GM12878 (cell line): ENCODE measurements around the gene TMEM168. TPM values are rescaled to one million over a fixed set of nuclear protein-coding genes. Genes with fewer than 3 reads are reported as not detected.

Experiments used
- BRCA1 ChIP-seq: IDR thresholded peaks from 2 replicates; pipeline ENCODE4 v1.6.1; 2011; ENCODE audit warnings: low read depth, low read length, improper control_type of control experiment
- CHD1 ChIP-seq: IDR thresholded peaks from 2 replicates; pipeline ENCODE4 v1.6.1; 2012; ENCODE audit warnings: low read depth, low read length, improper control_type of control experiment
- CHD4 ChIP-seq: fragments of 200-600 bp; sonication (generic); IDR thresholded peaks from 2 replicates; pipeline ENCODE4 v1.6.1; 2016; ENCODE audit warnings: mild to moderate bottlenecking
- HDAC6 ChIP-seq: fragments of 200-600 bp; sonication (generic); IDR thresholded peaks from one replicate; pipeline ENCODE4 v1.8.0; 2017; ENCODE audit warnings: antibody characterized with exemption; ENCODE audit not compliant: unreplicated experiment
- MTA2 ChIP-seq: fragments of 450-650 bp; IDR thresholded peaks from 2 replicates; pipeline ENCODE4 v1.6.1; 2016; ENCODE audit warnings: low read depth, mild to moderate bottlenecking, moderate library complexity
- MXI1 ChIP-seq: fragments of 150-350 bp; IDR thresholded peaks from 2 replicates; pipeline ENCODE4 v1.6.1; 2011; ENCODE audit warnings: low read depth, mild to moderate bottlenecking, inconsistent platforms, low read length, improper control_type of control experiment
- MYC ChIP-seq: IDR thresholded peaks from 2 replicates; pipeline ENCODE4 v1.6.1; 2011; ENCODE audit warnings: mild to moderate bottlenecking, low read length, moderate library complexity, inconsistent platforms; ENCODE audit not compliant: insufficient read depth, insufficient replicate concordance, insufficient read length, severe bottlenecking
- PML ChIP-seq: IDR thresholded peaks from 2 replicates; pipeline ENCODE4 v1.6.1; 2012; ENCODE audit warnings: low read length, inconsistent platforms
- POU2F2 ChIP-seq: IDR thresholded peaks from 3 replicates; pipeline ENCODE4 v1.6.1; 2011; ENCODE audit warnings: low read depth, mild to moderate bottlenecking, low read length, borderline replicate concordance
- RFX5 ChIP-seq: IDR thresholded peaks from 2 replicates; pipeline ENCODE4 v1.6.1; 2011; ENCODE audit warnings: low read depth, low read length, improper control_type of control experiment
- SREBF2 ChIP-seq: IDR thresholded peaks from 2 replicates; pipeline ENCODE4 v1.6.1; 2012; ENCODE audit warnings: mild to moderate bottlenecking, low read length
- SUZ12 ChIP-seq: fragments of 200-600 bp; sonication (generic); IDR thresholded peaks from one replicate; pipeline ENCODE4 v1.6.1; 2018; ENCODE audit warnings: antibody characterized with exemption, mild to moderate bottlenecking; ENCODE audit not compliant: unreplicated experiment
- polyA plus RNA-seq, 11 experiments: library from polyadenylated mRNA; depleted of rRNA in 4 of 11; unstranded in 6 of 11; stranded (reverse) in 5 of 11; fragments of >200 nt; fragmentation: Nextera tagmentation in 4 of 11; fragmentation: Illumina TruSeq in 1 of 11; extraction: Ambion mirVana in 4 of 11; extraction: Trizol in 1 of 11; gene quantifications; 1 replicate in 1 of 11; 2 replicates in 10 of 11; pipeline versions ENCODE4 v1.2.1 to v1.2.3, GENCODE V29; 2011 to 2016; ENCODE audit warnings: inconsistent platforms in 2 of 11, missing spikeins in 2 of 11, low read depth in 1 of 11
- total RNA-seq, 4 experiments: library from RNA; depleted of rRNA in 3 of 4; stranded (reverse); fragments of >200 nt in 3 of 4; fragmentation: Illumina TruSeq in 1 of 4; extraction: Trizol in 1 of 4; gene quantifications; 2 replicates each; pipeline versions ENCODE4 v1.2.1 to v1.2.3, GENCODE V29; 2013 to 2021
- TF ChIP-seq, protein P1 (sequence below): fragments of 450-650 bp; IDR thresholded peaks from 2 replicates; pipeline ENCODE4 v1.6.1; 2017; ENCODE audit warnings: mild to moderate bottlenecking
- TF ChIP-seq, protein P2 (sequence below): fragments of 150-350 bp; IDR thresholded peaks from 2 replicates; pipeline ENCODE4 v1.6.1; 2014; ENCODE audit warnings: mild to moderate bottlenecking, low read depth, low read length
- TF ChIP-seq, protein P3 (sequence below): fragments of 450-650 bp; formaldehyde crosslinking; IDR thresholded peaks from 2 replicates; pipeline ENCODE4 v1.5.0; 2022; ENCODE audit warnings: mild to moderate bottlenecking, missing genetic modification characterization
- TF ChIP-seq, protein P4 (sequence below): IDR thresholded peaks from 2 replicates; pipeline ENCODE4 v1.6.1; 2011; ENCODE audit warnings: borderline replicate concordance, low read depth, mild to moderate bottlenecking, moderate library complexity, mixed read lengths, low read length; ENCODE audit not compliant: insufficient read depth; ENCODE audit errors: extremely low read length
- TF ChIP-seq, protein P5 (sequence below): fragments of 450-650 bp; IDR thresholded peaks from 2 replicates; pipeline ENCODE4 v1.6.1; 2018; ENCODE audit warnings: borderline replicate concordance, mild to moderate bottlenecking; ENCODE audit not compliant: partially characterized antibody

The TMEM168 gene
- total and polyA plus RNA-seq, 10 of the 15 experiments (the other 5 are each of a cell fraction or from before 2014, with no cell fraction given): 9.1 to 44.2 (median 19.8) TPM

DNA sequence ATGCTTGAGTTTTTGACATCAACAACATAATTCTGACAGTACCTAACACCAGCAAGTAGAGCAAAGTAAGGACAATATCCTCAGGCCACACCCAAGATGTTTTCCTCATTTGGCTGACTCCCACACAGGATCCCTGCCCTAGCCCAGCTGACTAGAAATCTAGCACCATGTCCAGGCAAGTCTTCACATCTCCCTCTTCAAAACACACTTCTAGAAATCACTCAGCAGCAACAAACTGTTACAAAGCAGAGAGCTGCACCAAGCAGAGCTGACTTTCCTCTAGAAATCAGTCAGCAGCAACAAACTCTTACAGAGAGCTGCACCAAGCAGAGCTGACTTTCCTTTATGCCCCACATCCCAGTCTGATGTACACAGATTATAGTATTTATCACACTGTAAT is 7.7 kb downstream of the TMEM168 start (continued):
- no peak for TF ChIP-seq SUZ12
- TF ChIP-seq CHD4: no peak
- TF ChIP-seq, protein P1, sequence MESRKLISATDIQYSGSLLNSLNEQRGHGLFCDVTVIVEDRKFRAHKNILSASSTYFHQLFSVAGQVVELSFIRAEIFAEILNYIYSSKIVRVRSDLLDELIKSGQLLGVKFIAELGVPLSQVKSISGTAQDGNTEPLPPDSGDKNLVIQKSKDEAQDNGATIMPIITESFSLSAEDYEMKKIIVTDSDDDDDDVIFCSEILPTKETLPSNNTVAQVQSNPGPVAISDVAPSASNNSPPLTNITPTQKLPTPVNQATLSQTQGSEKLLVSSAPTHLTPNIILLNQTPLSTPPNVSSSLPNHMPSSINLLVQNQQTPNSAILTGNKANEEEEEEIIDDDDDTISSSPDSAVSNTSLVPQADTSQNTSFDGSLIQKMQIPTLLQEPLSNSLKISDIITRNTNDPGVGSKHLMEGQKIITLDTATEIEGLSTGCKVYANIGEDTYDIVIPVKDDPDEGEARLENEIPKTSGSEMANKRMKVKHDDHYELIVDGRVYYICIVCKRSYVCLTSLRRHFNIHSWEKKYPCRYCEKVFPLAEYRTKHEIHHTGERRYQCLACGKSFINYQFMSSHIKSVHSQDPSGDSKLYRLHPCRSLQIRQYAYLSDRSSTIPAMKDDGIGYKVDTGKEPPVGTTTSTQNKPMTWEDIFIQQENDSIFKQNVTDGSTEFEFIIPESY: no peak
- TF ChIP-seq POU2F2: no peak
- TF ChIP-seq, protein P2, sequence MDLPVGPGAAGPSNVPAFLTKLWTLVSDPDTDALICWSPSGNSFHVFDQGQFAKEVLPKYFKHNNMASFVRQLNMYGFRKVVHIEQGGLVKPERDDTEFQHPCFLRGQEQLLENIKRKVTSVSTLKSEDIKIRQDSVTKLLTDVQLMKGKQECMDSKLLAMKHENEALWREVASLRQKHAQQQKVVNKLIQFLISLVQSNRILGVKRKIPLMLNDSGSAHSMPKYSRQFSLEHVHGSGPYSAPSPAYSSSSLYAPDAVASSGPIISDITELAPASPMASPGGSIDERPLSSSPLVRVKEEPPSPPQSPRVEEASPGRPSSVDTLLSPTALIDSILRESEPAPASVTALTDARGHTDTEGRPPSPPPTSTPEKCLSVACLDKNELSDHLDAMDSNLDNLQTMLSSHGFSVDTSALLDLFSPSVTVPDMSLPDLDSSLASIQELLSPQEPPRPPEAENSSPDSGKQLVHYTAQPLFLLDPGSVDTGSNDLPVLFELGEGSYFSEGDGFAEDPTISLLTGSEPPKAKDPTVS: no peak
- no peak for TF ChIP-seq RFX5
- TF ChIP-seq BRCA1: no peak
- TF ChIP-seq, protein P3, sequence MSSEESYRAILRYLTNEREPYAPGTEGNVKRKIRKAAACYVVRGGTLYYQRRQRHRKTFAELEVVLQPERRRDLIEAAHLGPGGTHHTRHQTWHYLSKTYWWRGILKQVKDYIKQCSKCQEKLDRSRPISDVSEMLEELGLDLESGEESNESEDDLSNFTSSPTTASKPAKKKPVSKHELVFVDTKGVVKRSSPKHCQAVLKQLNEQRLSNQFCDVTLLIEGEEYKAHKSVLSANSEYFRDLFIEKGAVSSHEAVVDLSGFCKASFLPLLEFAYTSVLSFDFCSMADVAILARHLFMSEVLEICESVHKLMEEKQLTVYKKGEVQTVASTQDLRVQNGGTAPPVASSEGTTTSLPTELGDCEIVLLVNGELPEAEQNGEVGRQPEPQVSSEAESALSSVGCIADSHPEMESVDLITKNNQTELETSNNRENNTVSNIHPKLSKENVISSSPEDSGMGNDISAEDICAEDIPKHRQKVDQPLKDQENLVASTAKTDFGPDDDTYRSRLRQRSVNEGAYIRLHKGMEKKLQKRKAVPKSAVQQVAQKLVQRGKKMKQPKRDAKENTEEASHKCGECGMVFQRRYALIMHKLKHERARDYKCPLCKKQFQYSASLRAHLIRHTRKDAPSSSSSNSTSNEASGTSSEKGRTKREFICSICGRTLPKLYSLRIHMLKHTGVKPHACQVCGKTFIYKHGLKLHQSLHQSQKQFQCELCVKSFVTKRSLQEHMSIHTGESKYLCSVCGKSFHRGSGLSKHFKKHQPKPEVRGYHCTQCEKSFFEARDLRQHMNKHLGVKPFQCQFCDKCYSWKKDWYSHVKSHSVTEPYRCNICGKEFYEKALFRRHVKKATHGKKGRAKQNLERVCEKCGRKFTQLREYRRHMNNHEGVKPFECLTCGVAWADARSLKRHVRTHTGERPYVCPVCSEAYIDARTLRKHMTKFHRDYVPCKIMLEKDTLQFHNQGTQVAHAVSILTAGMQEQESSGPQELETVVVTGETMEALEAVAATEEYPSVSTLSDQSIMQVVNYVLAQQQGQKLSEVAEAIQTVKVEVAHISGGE (CRISPR knock-in tag): no peak
- TF ChIP-seq MYC: no peak
- TF ChIP-seq MTA2: no peak
- TF ChIP-seq, protein P4, sequence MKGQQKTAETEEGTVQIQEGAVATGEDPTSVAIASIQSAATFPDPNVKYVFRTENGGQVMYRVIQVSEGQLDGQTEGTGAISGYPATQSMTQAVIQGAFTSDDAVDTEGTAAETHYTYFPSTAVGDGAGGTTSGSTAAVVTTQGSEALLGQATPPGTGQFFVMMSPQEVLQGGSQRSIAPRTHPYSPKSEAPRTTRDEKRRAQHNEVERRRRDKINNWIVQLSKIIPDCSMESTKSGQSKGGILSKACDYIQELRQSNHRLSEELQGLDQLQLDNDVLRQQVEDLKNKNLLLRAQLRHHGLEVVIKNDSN: no peak
- no peak for TF ChIP-seq MXI1
- TF ChIP-seq SREBF2: no peak
- TF ChIP-seq, protein P5, sequence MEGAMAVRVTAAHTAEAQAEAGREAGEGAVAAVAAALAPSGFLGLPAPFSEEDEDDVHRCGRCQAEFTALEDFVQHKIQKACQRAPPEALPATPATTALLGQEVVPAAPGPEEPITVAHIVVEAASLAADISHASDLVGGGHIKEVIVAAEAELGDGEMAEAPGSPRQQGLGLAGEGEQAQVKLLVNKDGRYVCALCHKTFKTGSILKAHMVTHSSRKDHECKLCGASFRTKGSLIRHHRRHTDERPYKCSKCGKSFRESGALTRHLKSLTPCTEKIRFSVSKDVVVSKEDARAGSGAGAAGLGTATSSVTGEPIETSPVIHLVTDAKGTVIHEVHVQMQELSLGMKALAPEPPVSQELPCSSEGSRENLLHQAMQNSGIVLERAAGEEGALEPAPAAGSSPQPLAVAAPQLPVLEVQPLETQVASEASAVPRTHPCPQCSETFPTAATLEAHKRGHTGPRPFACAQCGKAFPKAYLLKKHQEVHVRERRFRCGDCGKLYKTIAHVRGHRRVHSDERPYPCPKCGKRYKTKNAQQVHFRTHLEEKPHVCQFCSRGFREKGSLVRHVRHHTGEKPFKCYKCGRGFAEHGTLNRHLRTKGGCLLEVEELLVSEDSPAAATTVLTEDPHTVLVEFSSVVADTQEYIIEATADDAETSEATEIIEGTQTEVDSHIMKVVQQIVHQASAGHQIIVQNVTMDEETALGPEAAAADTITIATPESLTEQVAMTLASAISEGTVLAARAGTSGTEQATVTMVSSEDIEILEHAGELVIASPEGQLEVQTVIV: no peak
- no peak for TF ChIP-seq CHD1
- no peak for TF ChIP-seq PML
- no peak for TF ChIP-seq HDAC6
